ENCODE measurements around the gene ADAMTS18.

The ADAMTS18 gene

DNA sequence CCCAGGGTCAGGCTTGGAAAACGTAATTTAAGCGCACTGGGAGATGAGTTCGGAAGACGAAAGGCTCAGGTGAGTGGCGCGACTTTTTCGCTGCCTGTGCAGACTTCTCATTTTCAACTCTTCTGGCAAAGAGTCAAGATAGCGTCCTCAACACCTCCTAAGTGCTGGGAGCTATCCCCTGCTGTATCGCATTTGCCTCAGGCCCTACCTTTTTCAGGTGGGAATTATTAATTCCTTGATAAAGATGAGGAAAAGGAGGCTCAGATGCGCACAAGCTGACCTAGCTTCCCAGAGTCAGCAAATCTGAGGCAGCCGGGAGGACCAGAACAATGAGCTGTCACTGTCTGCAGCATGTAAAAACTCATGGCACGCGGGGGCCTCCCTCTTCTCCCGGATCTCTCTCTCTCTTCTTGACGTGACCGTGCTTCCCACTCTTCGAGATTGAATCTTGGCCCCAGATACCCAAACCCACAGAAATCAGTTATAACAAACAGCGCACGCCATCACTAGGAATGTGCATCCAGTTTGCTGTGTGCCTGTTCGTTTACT is 512 bp upstream of the ADAMTS18 start:
- DNase-seq, result no peak

GRCh38 chr16:77434022-77434529 is 758 bp downstream of the ADAMTS18 start:
- no peak for DNase-seq

- DNase-seq, result no peak
These were observed 1.7 kb downstream of the ADAMTS18 start for GRCh38 chr16:77433146-77433545.

DNA sequence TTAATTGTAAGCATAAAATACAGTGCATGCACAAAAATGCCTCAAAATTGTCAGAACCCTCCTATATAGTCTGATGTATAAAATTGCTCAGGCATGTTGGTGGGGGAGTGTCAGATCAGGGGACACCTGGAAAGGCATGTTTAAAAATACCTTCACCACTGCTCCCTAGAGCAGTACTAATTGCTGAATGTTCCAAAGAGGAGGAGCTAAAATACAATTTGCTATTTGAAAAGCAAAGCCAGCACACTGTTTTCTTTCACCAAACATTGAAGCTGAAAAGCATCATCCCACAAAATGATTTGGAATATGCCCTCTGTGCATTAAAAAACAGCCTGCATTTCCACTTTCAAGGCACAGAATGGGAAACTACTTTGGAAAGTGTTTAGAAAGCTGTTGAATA is 2.6 kb downstream of the ADAMTS18 start:
- no peak for DNase-seq

GRCh38 chr16:77430787-77431585 is 3.8 kb downstream of the ADAMTS18 start:
- no peak for DNase-seq

DNA sequence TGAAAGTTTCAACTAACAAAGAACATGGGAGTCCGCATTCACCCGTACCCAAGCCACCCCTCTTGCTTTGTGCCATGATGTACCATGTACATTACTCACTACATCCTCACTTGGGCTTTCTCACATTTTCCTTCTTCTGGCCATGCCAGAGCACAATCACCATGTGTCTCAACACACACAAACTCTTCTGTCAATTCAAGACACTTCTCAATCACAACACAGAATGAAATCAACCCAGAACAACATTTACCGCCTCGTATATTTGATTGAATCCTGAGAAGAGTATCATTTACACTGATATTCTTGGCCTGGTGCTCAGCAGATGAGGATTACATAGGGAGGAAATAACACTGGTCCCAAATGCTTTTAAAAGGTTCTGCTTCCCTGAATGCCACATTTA is 4.5 kb downstream of the ADAMTS18 start:
- DNase-seq, result no peak

GRCh38 chr16:77424871-77425604 is 9.8 kb downstream of the ADAMTS18 start:
- DNase-seq, result no peak

DNA sequence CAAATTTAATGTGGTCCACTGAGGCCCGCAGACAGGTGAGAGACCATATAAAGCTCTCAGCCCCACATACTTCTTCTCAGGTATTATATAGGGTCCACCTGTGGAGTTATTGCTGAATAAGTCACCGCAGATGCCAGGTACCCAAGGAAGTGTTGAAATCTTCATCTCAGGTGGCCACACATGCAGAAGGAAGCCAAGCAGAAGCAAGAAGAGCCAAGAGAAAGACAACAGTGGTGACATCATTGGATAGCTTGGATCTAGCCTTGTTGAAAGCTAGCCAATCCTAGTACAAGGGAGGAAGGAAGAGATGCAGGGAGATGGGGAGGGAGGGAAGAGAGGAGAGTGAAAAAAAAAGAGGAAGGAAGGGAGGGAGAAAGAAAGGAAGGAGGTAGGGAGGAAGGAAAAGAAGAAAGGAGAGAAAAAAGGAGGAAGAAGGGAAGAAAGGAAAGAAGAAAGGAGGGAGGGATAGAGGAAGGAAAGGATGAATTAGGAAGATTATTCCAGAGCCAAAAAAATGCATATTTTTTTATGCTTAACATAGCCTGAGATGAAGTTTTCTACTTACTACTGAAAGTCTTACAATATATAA is 12.5 kb downstream of the ADAMTS18 start:
- no peak for DNase-seq

DNA sequence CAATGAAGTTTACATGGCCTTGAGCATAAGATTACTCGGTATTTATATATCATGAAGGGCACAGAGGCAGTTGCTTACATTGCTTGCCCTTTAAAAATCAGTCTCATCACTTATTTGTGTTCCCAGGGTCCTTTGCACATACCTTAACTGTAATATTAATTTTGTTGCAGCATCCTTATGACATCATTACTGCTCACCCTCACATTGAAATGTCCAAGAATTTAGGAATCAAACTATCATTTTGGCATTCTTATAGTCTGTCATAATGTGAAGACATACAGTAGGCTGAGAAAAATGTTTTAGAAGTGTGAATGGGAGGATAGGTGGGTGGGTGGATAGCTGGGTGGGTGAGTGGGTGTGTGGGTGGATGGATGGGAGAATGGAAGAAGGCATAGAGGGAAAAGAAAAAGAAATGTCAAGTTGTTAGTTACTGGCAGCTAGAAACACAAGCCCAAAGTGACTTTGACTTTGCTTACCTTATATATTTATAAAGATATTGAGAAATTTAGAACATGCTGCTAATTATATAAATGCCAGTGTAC is 17.8 kb downstream of the ADAMTS18 start:
- no peak for DNase-seq

DNA sequence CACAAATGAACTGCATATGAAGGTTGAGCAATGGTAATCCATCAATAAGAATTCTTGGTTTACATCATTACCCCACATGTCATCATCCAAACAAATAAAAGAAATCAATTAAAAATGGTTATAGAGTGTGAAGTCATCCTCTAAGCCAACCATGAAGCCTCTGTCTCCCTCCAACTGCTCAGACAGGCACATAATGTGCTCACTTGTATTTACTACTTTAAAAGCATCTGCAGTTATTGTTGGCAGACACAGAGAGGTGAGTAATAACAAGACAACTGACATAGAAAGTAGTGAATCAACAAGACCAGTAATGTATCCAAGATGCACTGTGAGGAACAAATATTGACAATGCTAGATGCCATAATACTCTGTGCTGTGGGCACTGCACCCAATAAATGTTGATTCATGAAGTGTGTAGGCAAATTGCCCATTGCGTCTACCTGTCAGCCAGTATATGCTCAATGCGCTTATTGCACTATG is 20.0 kb downstream of the ADAMTS18 start:
- no peak for DNase-seq

DNA sequence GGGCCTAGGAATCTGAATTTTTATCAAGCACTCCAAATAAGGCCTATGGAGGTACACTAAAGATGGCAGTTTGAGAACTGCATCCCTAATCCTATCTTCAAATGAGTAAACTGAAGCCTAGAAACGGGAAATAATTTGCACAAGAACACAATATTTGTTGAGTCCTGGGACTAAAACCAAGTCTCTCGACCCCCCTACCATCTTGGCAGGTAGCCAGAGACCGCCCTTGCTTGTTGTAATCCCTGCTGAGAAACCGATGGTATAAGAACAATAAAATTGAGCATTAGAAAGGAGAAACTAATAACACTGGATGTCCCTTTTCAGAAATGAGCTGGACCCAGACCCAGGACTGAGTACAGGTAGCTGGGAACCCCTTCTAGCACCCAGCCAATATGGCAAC is 24.4 kb downstream of the ADAMTS18 start:
- DNase-seq, result no peak

DNA sequence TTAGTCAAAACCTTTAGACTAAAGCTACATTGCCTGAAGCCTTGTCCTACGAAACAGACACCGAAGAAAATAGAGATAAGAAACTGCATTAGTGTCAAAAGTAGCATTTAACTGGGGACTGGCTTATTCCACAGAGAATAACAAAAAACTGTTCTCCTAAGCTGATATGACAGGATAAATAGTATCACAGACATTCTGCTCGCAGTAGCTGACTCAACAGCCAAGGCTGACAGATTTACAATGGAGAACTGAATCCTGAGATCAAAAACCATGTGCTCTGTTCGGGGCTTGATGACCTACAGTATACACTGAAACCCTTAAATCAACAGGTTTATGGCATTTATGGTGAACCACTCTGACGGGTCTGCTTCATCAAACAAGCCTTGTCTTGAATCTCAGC is 25.5 kb downstream of the ADAMTS18 start:
- DNase-seq, result no peak

DNA sequence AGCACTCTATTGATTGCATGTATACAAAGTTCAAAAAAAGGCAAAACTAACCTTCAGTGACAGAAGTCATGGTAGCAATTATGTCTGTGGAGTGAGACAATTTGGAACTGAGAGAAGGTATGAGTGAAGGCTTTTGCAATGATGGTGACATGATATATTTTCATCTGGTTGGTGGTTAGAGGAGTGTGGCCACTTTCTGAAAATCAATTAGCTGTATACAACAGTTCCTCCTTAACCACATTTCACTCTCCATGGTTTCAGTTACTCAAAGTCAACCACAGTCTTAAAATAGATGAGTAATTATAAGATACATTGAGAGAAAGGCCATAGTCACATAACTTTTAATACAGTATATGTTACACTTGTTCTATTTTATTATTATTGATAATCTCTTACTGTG is 26.2 kb downstream of the ADAMTS18 start:
- DNase-seq, result no peak

DNA sequence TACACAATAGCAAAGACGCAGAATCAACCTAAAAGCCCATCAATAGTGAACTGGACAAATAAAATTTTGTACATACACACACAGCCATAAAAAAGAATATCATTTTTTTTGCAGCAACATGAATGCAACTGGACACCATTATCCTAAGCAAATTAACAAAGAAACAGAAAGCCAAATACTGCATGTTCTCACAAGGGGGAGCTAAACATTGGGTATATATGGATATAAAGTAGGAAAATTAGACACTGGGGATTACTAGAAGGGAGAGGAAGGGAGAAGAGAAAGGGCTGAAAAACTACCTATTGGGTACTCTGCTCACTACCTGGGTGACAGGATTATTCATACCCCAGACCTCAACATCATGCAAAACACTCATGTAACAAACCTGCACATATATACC is 28.2 kb downstream of the ADAMTS18 start:
- no peak for DNase-seq

- DNase-seq, result no peak
These were observed 30.1 kb downstream of the ADAMTS18 start for GRCh38 chr16:77404775-77405174.

- no peak for DNase-seq
These were observed 31.1 kb downstream of the ADAMTS18 start for GRCh38 chr16:77403732-77404131.

- no peak for DNase-seq
These were observed 32.2 kb downstream of the ADAMTS18 start for GRCh38 chr16:77402672-77403071.

DNA sequence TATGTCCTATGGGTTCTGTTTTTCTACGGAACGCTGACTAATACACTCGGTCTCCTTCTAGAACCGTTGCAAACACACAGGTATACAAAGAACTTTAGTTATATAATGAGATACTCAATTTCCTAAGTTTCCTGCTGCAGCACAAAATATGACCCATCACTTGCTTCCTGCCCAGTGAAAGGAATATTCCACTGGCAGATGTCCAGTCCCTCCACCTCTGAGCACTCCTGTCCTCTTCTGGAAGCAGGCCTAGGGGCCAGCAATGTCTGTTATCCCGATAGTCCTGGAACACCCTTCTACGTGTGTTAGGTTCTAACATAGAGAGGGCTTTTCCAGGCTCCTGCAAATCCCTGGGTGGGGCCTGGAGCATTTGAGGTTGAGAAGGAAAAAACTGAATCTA is 32.7 kb downstream of the ADAMTS18 start:
- DNase-seq, result no peak

DNA sequence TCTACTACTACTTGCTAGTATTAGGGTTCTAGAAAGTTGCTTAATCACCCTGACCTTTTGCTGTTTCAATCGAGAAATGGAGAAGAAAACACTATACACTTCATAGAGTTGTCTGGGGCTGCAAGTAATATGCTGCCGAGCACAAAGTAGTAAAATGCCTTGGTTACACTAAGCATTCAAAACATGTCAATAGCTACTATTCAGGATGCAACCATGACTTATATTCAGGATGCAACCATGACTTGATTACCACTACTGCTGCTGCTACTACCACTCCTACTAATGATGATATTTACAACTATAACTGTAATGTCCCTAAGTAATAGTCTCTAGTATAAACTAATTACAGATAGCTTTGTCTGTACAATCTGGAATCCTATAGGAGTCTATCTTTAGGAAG is 35.3 kb downstream of the ADAMTS18 start:
- no peak for DNase-seq

GRCh38 chr16:77399066-77399465 is 35.8 kb downstream of the ADAMTS18 start:
- DNase-seq, result no peak

- no peak for DNase-seq
These were observed 36.3 kb downstream of the ADAMTS18 start for GRCh38 chr16:77398495-77398894.

GRCh38 chr16:77396461-77396860 is 38.4 kb downstream of the ADAMTS18 start:
- no peak for DNase-seq

DNA sequence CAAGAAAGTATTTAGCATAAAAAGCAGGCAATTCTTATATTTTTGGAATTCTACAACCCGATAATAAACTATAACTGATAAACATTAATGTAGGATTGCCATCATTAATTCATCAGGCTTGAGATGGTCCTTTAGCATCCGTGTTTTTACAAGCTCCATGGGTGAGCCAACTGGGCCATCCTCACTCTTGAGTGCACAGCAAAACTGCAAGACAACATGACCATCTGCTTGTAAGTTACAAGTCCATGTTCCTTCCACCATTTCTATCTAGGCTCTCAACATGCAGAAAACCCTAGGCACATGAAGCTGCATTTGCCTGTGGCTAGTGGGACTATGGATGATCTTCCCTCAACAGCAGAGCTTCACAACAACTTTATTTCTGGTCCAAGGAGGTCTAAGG is 40.1 kb downstream of the ADAMTS18 start:
- no peak for DNase-seq
